Breast epithelium (tissue), 4 donors: ENCODE results near the gene SKOR2. TPM values are rescaled to one million over a fixed set of nuclear protein-coding genes. Genes with fewer than 3 reads are reported as not detected.

Experiments
- DNase-seq, 2 donors: peaks; one replicate each; pipeline ENCODE4 v3.0.0-alpha.2; 2019; ENCODE audit warnings: low spot score in 2 of 2
- H3K27ac ChIP-seq, 2 donors: fragments of 200-600 bp; sonication (generic) in 1 of 2; one replicate each; pipeline ENCODE4 v1.5.1; 2016 to 2019; ENCODE audit warnings: mild to moderate bottlenecking in 1 of 2
- H3K27me3 ChIP-seq, 2 donors: fragments of 200-600 bp; sonication (generic) in 1 of 2; one replicate each; pipeline versions ENCODE4 v1.5.1 to v1.6.0; 2017 to 2019; ENCODE audit warnings: control low read depth in 1 of 2, mild to moderate bottlenecking in 1 of 2
- H3K36me3 ChIP-seq: fragments of 200-600 bp; one replicate; pipeline ENCODE4 v1.5.1; 2019
- H3K4me1 ChIP-seq, 2 donors: fragments of 200-600 bp; sonication (generic); one replicate each; pipeline ENCODE4 v1.5.1; 2016 to 2019; ENCODE audit warnings: control low read depth in 1 of 2
- H3K4me3 ChIP-seq, 3 donors: fragments of 200-600 bp; sonication (generic); 1 replicate in 2 of 3; 2 replicates in 1 of 3; pipeline ENCODE4 v1.5.1; 2016 to 2019; ENCODE audit warnings: mild to moderate bottlenecking in 3 of 3, moderate library complexity in 2 of 3
- H3K9me3 ChIP-seq, 2 donors: fragments of 200-600 bp; sonication (generic) in 1 of 2; one replicate each; pipeline ENCODE4 v1.5.1; 2016 to 2019; ENCODE audit warnings: control low read depth in 1 of 2
- CTCF ChIP-seq, 3 donors: fragments of 450-650 bp; IDR thresholded peaks; one replicate each; pipeline ENCODE4 v1.5.1; 2016 to 2017; ENCODE audit warnings: antibody characterized with exemption in 3 of 3, mild to moderate bottlenecking in 3 of 3, moderate library complexity in 3 of 3
- POLR2A ChIP-seq: fragments of 450-650 bp; IDR thresholded peaks from one replicate; pipeline ENCODE4 v1.6.1; 2016; ENCODE audit warnings: antibody characterized with exemption, mild to moderate bottlenecking, moderate library complexity
- POLR2AphosphoS5 ChIP-seq, 3 donors: sonication (generic); formaldehyde crosslinking; IDR thresholded peaks; one replicate each; pipeline ENCODE4 v1.6.1; 2017; ENCODE audit warnings: antibody characterized with exemption in 3 of 3
- intact Hi-C: fragments of 100-400 bp; cut with DNase I; formaldehyde crosslinking; loops from one replicate; pipeline ENCODE4 v1.15.1; 2023; ENCODE audit warnings: low total_unique reads
- total RNA-seq, 3 donors: library from RNA; depleted of rRNA; stranded (reverse); fragments of >200 nt; gene quantifications; one replicate each; pipeline ENCODE4 v1.1.0, GENCODE V29; 2016

SKOR2 gene
- total RNA-seq, 3 donors from 2014 or later = not detected

GRCh38 chr18:47247036-47247415 is 4.4 kb downstream of the SKOR2 start:
- Histone ChIP-seq H3K27ac (no peak overlapping the region), H3K9me3 (peaks cover 0 to 9% of the 10 kb centered on the region in 2 donors), H3K27me3 (peaks cover 6 to 88% of the 10 kb centered on the region in 2 donors), H3K4me1 (no peaks in the 10 kb centered on the region), H3K36me3 (no peaks in the 10 kb centered on the region), H3K4me3 (peak overlapping the region in 1 of 3 donors; percentile 39)
- DNase-seq = no peak
- TF ChIP-seq POLR2A (no peak), CTCF (IDR thresholded peaks at IDR 0.05) (no peak)
- intact Hi-C loops = no loop called here

GRCh38 chr18:47246027-47246971 is 5.2 kb downstream of the SKOR2 start:
- no peak for DNase-seq
- no peak overlapping the region for H3K27ac ChIP-seq
- H3K4me1 ChIP-seq = no peaks in the 10 kb centered on the region
- peak overlapping the region in 1 of 3 donors; percentile 3 for H3K4me3 ChIP-seq
- H3K9me3 ChIP-seq = peaks cover 0 to 9% of the 10 kb centered on the region in 2 donors
- no peak for TF ChIP-seq POLR2A
- intact Hi-C loops = no loop called here
- H3K27me3 ChIP-seq = peaks cover 4 to 86% of the 10 kb centered on the region in 2 donors
- no peaks in the 10 kb centered on the region for H3K36me3 ChIP-seq

GRCh38 chr18:47244086-47244485 is 7.4 kb downstream of the SKOR2 start:
- H3K27ac ChIP-seq = no peak overlapping the region
- no peak for TF ChIP-seq POLR2AphosphoS5 (IDR thresholded peaks at IDR 0.05)
- no peaks in the 10 kb centered on the region for H3K36me3 ChIP-seq
- intact Hi-C loops = no loop called here
- H3K27me3 ChIP-seq = peaks cover 4 to 74% of the 10 kb centered on the region in 2 donors
- no peaks in the 10 kb centered on the region for H3K4me1 ChIP-seq
- no peak overlapping the region for H3K4me3 ChIP-seq
- DNase-seq = no peak
- peaks cover 0 to 9% of the 10 kb centered on the region in 2 donors for H3K9me3 ChIP-seq

- no peak overlapping the region for H3K4me3 ChIP-seq
- no peaks in the 10 kb centered on the region for H3K4me1 ChIP-seq
- no peaks in the 10 kb centered on the region for H3K36me3 ChIP-seq
- peaks cover 0 to 5% of the 10 kb centered on the region in 2 donors for H3K9me3 ChIP-seq
- DNase-seq = no peak
- no peak overlapping the region for H3K27ac ChIP-seq
- TF ChIP-seq POLR2AphosphoS5 (IDR thresholded peaks at IDR 0.05) (no peak), CTCF (IDR thresholded peaks at IDR 0.05) (no peak), POLR2A (no peak)
- intact Hi-C loops = no loop called here
- peaks cover 0 to 51% of the 10 kb centered on the region in 2 donors for H3K27me3 ChIP-seq
These were observed 16.4 kb downstream of the SKOR2 start for GRCh38 chr18:47235096-47235495.

- DNase-seq = no peak
- Histone ChIP-seq H3K27me3 (peaks cover 0 to 39% of the 10 kb centered on the region in 2 donors), H3K4me3 (no peak overlapping the region), H3K9me3 (no peaks in the 10 kb centered on the region), H3K4me1 (no peaks in the 10 kb centered on the region), H3K36me3 (no peaks in the 10 kb centered on the region), H3K27ac (no peak overlapping the region)
- intact Hi-C loops = no loop called here
- no peak for TF ChIP-seq POLR2A
These were observed 24.8 kb downstream of the SKOR2 start for GRCh38 chr18:47226660-47227059.

GRCh38 chr18:47215554-47216138 is 35.8 kb downstream of the SKOR2 start:
- no peak overlapping the region for H3K27ac ChIP-seq
- H3K27me3 ChIP-seq = peaks cover 0 to 3% of the 10 kb centered on the region in 2 donors
- H3K4me3 ChIP-seq = no peak overlapping the region
- no peaks in the 10 kb centered on the region for H3K36me3 ChIP-seq
- TF ChIP-seq CTCF (IDR thresholded peaks at IDR 0.05) (peak in 2 of 3 donors; percentile 50 to 64), POLR2A (no peak)
- no peaks in the 10 kb centered on the region for H3K4me1 ChIP-seq
- intact Hi-C loops = no loop called here
- H3K9me3 ChIP-seq = no peaks in the 10 kb centered on the region
- DNase-seq = no peak
